Neural progenitor cell (in vitro differentiated cells): ENCODE data around the gene SLC9A4. TPM values are rescaled to one million over a fixed set of nuclear protein-coding genes. Genes with fewer than 3 reads are reported as not detected.

Experiments
- DNase-seq: peaks from one replicate; pipeline ENCODE4 v3.0.0-alpha.2; 2016; ENCODE audit warnings: low spot score
- H2AFZ ChIP-seq: fragments of 200-600 bp; sonication (generic); replicated peaks from 2 replicates; pipeline ENCODE4 v1.6.1; 2016; ENCODE audit warnings: antibody characterized with exemption
- H3F3A ChIP-seq: fragments of 200-600 bp; sonication (generic); 2 replicates; pipeline ENCODE4 v1.6.1; 2016; ENCODE audit warnings: antibody characterized with exemption, low read depth
- H3K27ac ChIP-seq: fragments of 200-600 bp; sonication (generic); 2 replicates; pipeline ENCODE4 v1.5.1; 2016; ENCODE audit warnings: mild to moderate bottlenecking
- H3K27me3 ChIP-seq: fragments of 200-600 bp; sonication (generic); 2 replicates; pipeline ENCODE4 v1.6.1; 2016; ENCODE audit warnings: mild to moderate bottlenecking, moderate library complexity
- H3K36me3 ChIP-seq: fragments of 200-600 bp; sonication (generic); 2 replicates; pipeline ENCODE4 v1.5.1; 2016
- H3K4me1 ChIP-seq: fragments of 200-600 bp; sonication (generic); 2 replicates; pipeline ENCODE4 v1.6.1; 2016; ENCODE audit warnings: mixed run types
- H3K4me2 ChIP-seq: fragments of 200-600 bp; sonication (generic); 2 replicates; pipeline ENCODE4 v1.6.1; 2016
- H3K4me3 ChIP-seq: fragments of 200-600 bp; sonication (generic); 2 replicates; pipeline ENCODE4 v1.5.1; 2016
- H3K79me2 ChIP-seq: fragments of 200-600 bp; sonication (generic); 2 replicates; pipeline ENCODE4 v1.6.1; 2016; ENCODE audit warnings: low read depth
- H3K9ac ChIP-seq: fragments of 200-600 bp; sonication (generic); 2 replicates; pipeline ENCODE4 v1.6.1; 2016
- H3K9me3 ChIP-seq: fragments of 200-600 bp; sonication (generic); 2 replicates; pipeline ENCODE4 v1.5.1; 2016; ENCODE audit warnings: low read depth
- H4K20me1 ChIP-seq: fragments of 200-600 bp; sonication (generic); 2 replicates; pipeline ENCODE4 v1.6.1; 2016; ENCODE audit warnings: low read depth
- H3K27ac Mint-ChIP-seq: 3 replicates; pipeline ENCODE4 v1.8.0; 2021; ENCODE audit warnings: mixed read lengths
- H3K27me3 Mint-ChIP-seq: 2 replicates; pipeline ENCODE4 v1.8.0; 2022; ENCODE audit warnings: low read depth, mild to moderate bottlenecking, inconsistent platforms, moderate library complexity, mixed read lengths; ENCODE audit not compliant: insufficient read depth
- H3K36me3 Mint-ChIP-seq: 3 replicates; pipeline ENCODE4 v1.8.0; 2021; ENCODE audit warnings: mixed read lengths
- H3K4me1 Mint-ChIP-seq: 3 replicates; pipeline ENCODE4 v1.8.0; 2021; ENCODE audit warnings: mixed read lengths
- H3K4me3 Mint-ChIP-seq: 3 replicates; pipeline ENCODE4 v1.8.0; 2021; ENCODE audit warnings: mild to moderate bottlenecking, moderate library complexity, mixed read lengths
- H3K9me3 Mint-ChIP-seq: 3 replicates; pipeline ENCODE4 v1.8.0; 2020; ENCODE audit warnings: mixed read lengths
- CTCF ChIP-seq: fragments of 200-600 bp; sonication (generic); IDR thresholded peaks from 2 replicates; pipeline ENCODE4 v1.5.1; 2017; ENCODE audit warnings: antibody characterized with exemption, mild to moderate bottlenecking
- EZH2 ChIP-seq: fragments of 200-600 bp; sonication (generic); IDR thresholded peaks from 2 replicates; pipeline ENCODE4 v1.6.1; 2017; ENCODE audit warnings: antibody characterized with exemption, mild to moderate bottlenecking, moderate library complexity
- EZH2phosphoT487 ChIP-seq: fragments of 200-600 bp; sonication (generic); IDR thresholded peaks from 2 replicates; pipeline ENCODE4 v1.6.1; 2017; ENCODE audit warnings: antibody characterized with exemption
- total RNA-seq: library from RNA; depleted of rRNA; stranded (reverse); fragments of >200 nt; gene quantifications from 2 replicates; pipeline ENCODE4 v1.2.3, GENCODE V29; 2015; ENCODE audit warnings: low replicate concordance

SLC9A4 gene
- total RNA-seq, 1 donor from 2014 or later: not detected

DNA sequence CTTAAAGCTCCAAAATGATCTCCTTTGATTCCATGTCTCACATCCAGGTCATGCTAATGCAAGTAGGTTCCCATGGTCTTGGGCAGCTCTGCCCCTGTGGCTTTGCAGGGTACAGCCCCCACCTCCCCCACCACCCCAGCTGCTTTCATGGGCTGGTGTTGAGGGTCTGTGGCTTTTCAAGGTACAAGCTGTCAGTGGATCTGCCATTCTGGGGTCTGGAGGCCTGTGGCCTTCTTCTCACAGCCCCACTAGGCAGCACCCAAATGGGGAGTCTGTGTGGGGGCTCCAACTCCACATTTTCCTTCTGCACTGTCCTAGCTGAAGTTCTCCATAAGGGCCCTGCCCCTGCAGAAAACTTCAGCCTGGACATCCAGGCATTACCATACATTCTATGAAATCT lies 19.0 kb downstream of the SLC9A4 start:
- H3K79me2 ChIP-seq: no peaks in the 10 kb centered on the region
- no peak overlapping the region for H3K27ac ChIP-seq
- TF ChIP-seq CTCF (no peak), EZH2 (no peak), EZH2phosphoT487 (no peak)
- Mint-ChIP-seq H3K27ac (no peak overlapping the region), H3K36me3 (no peaks in the 10 kb centered on the region), H3K27me3 (peaks cover 2% of the 10 kb centered on the region), H3K4me3 (no peak overlapping the region), H3K9me3 (peaks cover 5% of the 10 kb centered on the region), H3K4me1 (peaks cover 2% of the 10 kb centered on the region)
- H3K4me3 ChIP-seq: no peak overlapping the region
- H3K36me3 ChIP-seq: no peaks in the 10 kb centered on the region
- no peaks in the 10 kb centered on the region for H3F3A ChIP-seq
- no peak for DNase-seq
- peaks cover 14% of the 10 kb centered on the region for H3K9me3 ChIP-seq
- no peak overlapping the region for H3K9ac ChIP-seq
- H4K20me1 ChIP-seq: no peaks in the 10 kb centered on the region
- no peaks in the 10 kb centered on the region for H3K27me3 ChIP-seq
- H2AFZ ChIP-seq: no peak overlapping the region
- H3K4me2 ChIP-seq: no peak overlapping the region
- H3K4me1 ChIP-seq: no peaks in the 10 kb centered on the region

GRCh38 chr2:102494570-102494969 lies 21.5 kb downstream of the SLC9A4 start:
- no peak for DNase-seq
- Histone ChIP-seq H3K4me2 (no peak overlapping the region), H3K27ac (no peak overlapping the region), H3K36me3 (no peaks in the 10 kb centered on the region), H3K27me3 (no peaks in the 10 kb centered on the region), H3K79me2 (no peaks in the 10 kb centered on the region), H3K9ac (no peak overlapping the region), H3K9me3 (peaks cover 14% of the 10 kb centered on the region), H4K20me1 (no peaks in the 10 kb centered on the region), H3K4me1 (no peaks in the 10 kb centered on the region), H3K4me3 (no peak overlapping the region), H2AFZ (no peak overlapping the region), H3F3A (no peaks in the 10 kb centered on the region)
- H3K4me1 Mint-ChIP-seq: no peaks in the 10 kb centered on the region
- H3K9me3 Mint-ChIP-seq: peaks cover 5% of the 10 kb centered on the region
- H3K27me3 Mint-ChIP-seq: peaks cover 3% of the 10 kb centered on the region
- no peak for TF ChIP-seq CTCF
- no peak for TF ChIP-seq EZH2phosphoT487
- TF ChIP-seq EZH2: no peak
- no peak overlapping the region for H3K4me3 Mint-ChIP-seq
- H3K27ac Mint-ChIP-seq: no peak overlapping the region
- H3K36me3 Mint-ChIP-seq: no peaks in the 10 kb centered on the region

- H3K9me3 Mint-ChIP-seq: no peaks in the 10 kb centered on the region
- Histone ChIP-seq H3F3A (no peaks in the 10 kb centered on the region), H3K9me3 (peaks cover 14% of the 10 kb centered on the region), H3K4me1 (no peaks in the 10 kb centered on the region), H3K36me3 (no peaks in the 10 kb centered on the region), H3K9ac (no peak overlapping the region), H3K4me3 (no peak overlapping the region), H3K79me2 (no peaks in the 10 kb centered on the region), H4K20me1 (no peaks in the 10 kb centered on the region), H2AFZ (no peak overlapping the region), H3K4me2 (no peak overlapping the region), H3K27me3 (no peaks in the 10 kb centered on the region), H3K27ac (no peak overlapping the region)
- no peak overlapping the region for H3K27ac Mint-ChIP-seq
- no peaks in the 10 kb centered on the region for H3K4me1 Mint-ChIP-seq
- TF ChIP-seq EZH2 (no peak), CTCF (no peak), EZH2phosphoT487 (no peak)
- H3K27me3 Mint-ChIP-seq: peaks cover 2% of the 10 kb centered on the region
- no peaks in the 10 kb centered on the region for H3K36me3 Mint-ChIP-seq
- DNase-seq: no peak
- H3K4me3 Mint-ChIP-seq: no peak overlapping the region
Measured at GRCh38 chr2:102498414-102498813, 25.4 kb downstream of the SLC9A4 start.
